K562 (cell line): ENCODE measurements around the gene ZCCHC14. TPM values are rescaled to one million over a fixed set of nuclear protein-coding genes. Genes with fewer than 3 reads are reported as not detected.

Source experiments
- DIDO1 ChIP-seq: fragments of 450-650 bp; IDR thresholded peaks from 2 replicates; pipeline ENCODE4 v1.6.1; 2016; ENCODE audit warnings: low read depth, missing biosample characterization, missing genetic modification characterization
- ELF4 ChIP-seq: fragments of 450-650 bp; formaldehyde crosslinking; IDR thresholded peaks from 2 replicates; pipeline ENCODE4 v1.4.0; 2022; ENCODE audit warnings: missing genetic modification characterization
- FOXK1 ChIP-seq: sonication (generic); formaldehyde crosslinking; IDR thresholded peaks from 2 replicates; pipeline ENCODE4 v1.8.0; 2022; ENCODE audit warnings: missing genetic modification reagents, mild to moderate bottlenecking, borderline replicate concordance
- NUFIP1 ChIP-seq: fragments of 450-650 bp; IDR thresholded peaks from 2 replicates; pipeline ENCODE4 v1.6.1; 2018; ENCODE audit not compliant: partially characterized antibody
- PRPF4 ChIP-seq: fragments of 200-400 bp; formaldehyde crosslinking; IDR thresholded peaks from one replicate; pipeline ENCODE4 v1.6.1; 2017; ENCODE audit warnings: low read length, low read depth, mild to moderate bottlenecking; ENCODE audit not compliant: insufficient read depth, poor library complexity, severe bottlenecking
- RAD51 ChIP-seq: fragments of 450-650 bp; IDR thresholded peaks from 2 replicates; pipeline ENCODE4 v1.7.1; 2016; ENCODE audit warnings: low read depth, mild to moderate bottlenecking, borderline replicate concordance
- RBM22 ChIP-seq: fragments of 200-400 bp; formaldehyde crosslinking; IDR thresholded peaks from 2 replicates; pipeline ENCODE4 v1.6.1; 2018; ENCODE audit warnings: low read length, low read depth; ENCODE audit not compliant: poor library complexity, severe bottlenecking
- RFX1 ChIP-seq: fragments of 450-650 bp; IDR thresholded peaks from 2 replicates; pipeline ENCODE4 v1.6.1; 2016; ENCODE audit warnings: mild to moderate bottlenecking, moderate library complexity
- TCF3 ChIP-seq: sonication (generic); formaldehyde crosslinking; IDR thresholded peaks from 2 replicates; pipeline ENCODE4 v1.4.0; 2020; ENCODE audit warnings: mild to moderate bottlenecking, missing genetic modification reagents
- ZNF3 ChIP-seq: fragments of 250-450 bp; sonication (Bioruptor Pico); IDR thresholded peaks from 2 replicates; pipeline ENCODE4 v1.5.0; 2021; ENCODE audit warnings: mild to moderate bottlenecking, moderate library complexity
- polyA plus RNA-seq, 8 experiments: library from polyadenylated mRNA; depleted of rRNA in 4 of 8; stranded (reverse) in 5 of 8; unstranded in 3 of 8; fragments of >200 nt; fragmentation: Nextera tagmentation in 2 of 8; fragmentation: Illumina TruSeq in 1 of 8; extraction: Ambion mirVana in 2 of 8; extraction: Trizol in 1 of 8; gene quantifications; 2 replicates each; pipeline versions ENCODE4 v1.2.1 to v1.2.3, GENCODE V29; 2011 to 2014; ENCODE audit warnings: inconsistent platforms in 1 of 8, missing spikeins in 1 of 8
- total RNA-seq, 7 experiments: library from RNA; depleted of rRNA in 6 of 7; stranded (reverse); fragments of >200 nt in 6 of 7; fragmentation: Illumina TruSeq in 2 of 7; extraction: Trizol in 2 of 7; gene quantifications; 2 replicates each; pipeline versions ENCODE4 v1.2.1 to v1.2.3, GENCODE V29; 2011 to 2021; ENCODE audit warnings: low replicate concordance in 1 of 7
- TF ChIP-seq, protein P1 (sequence below), 2 experiments: IDR thresholded peaks; 2 replicates each; pipeline ENCODE4 v1.6.1; 2012; ENCODE audit warnings: improper control_type of control experiment in 2 of 2, low read depth in 2 of 2, low read length in 2 of 2, borderline replicate concordance in 1 of 2
- TF ChIP-seq, protein P2 (sequence below): sonication (generic); formaldehyde crosslinking; IDR thresholded peaks from 2 replicates; pipeline ENCODE4 v1.8.0; 2023; ENCODE audit warnings: mild to moderate bottlenecking, missing genetic modification reagents
- TF ChIP-seq, protein P3 (sequence below), 2 experiments: fragments of 250-450 bp in 1 of 2; fragments of 450-650 bp in 1 of 2; sonication (Bioruptor Pico) in 1 of 2; IDR thresholded peaks; 2 replicates each; pipeline versions ENCODE4 v1.6.1 to v1.8.0; 2016 to 2021; ENCODE audit warnings: mild to moderate bottlenecking in 2 of 2, moderate library complexity in 2 of 2, missing compliant biosample characterization in 1 of 2, missing genetic modification characterization in 1 of 2

Gene ZCCHC14
- total and polyA plus RNA-seq, 9 of the 15 experiments (the other 6 are each of a cell fraction or from before 2014, with no cell fraction given), result 1.5 to 12.4 (median 2.9) TPM

DNA sequence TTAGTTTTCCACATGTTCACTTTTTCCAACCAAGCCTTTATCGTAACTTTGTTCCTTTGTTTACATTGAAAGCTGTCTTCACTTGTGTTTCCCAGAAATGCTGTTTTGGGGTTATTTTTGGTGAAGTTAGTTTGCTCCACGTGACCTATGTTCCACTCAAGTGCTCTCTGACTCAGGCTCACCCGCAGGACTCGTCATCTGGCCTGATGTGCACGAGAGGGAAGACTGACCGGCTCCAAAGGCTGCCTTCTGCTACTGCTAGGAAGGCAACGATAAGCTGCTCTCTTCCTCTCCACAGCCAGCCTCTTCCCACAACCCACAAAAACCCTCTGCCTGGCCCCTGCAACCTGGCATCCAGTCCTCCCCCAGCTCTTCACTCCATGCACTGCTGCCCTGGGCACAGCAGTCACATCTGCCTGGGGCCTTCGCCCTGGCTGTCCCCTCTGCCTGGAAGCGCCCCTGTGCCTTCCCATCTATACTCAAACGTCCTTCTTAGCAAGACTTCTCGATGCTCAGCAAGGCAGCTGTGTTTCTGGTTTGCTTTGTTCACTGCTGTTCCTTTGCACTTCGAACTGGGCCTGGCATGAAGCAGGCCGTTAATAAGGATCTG, 28.0 kb downstream of the ZCCHC14 start (continued):
- TF ChIP-seq ZNF3 (CRISPR knock-in tag) (no peak), FOXK1 (no peak), RAD51 (peak; percentile 89), DIDO1 (tag) (no peak), RFX1 (no peak), PRPF4 (no peak), RBM22 (no peak), NUFIP1 (no peak), ELF4 (CRISPR knock-in tag) (0 out of 2 replicates have a peak, but pooled peaks have one; percentile 54), TCF3 (peak; percentile 50; the same call in 1 of the 2 replicates)
- TF ChIP-seq, protein P1, sequence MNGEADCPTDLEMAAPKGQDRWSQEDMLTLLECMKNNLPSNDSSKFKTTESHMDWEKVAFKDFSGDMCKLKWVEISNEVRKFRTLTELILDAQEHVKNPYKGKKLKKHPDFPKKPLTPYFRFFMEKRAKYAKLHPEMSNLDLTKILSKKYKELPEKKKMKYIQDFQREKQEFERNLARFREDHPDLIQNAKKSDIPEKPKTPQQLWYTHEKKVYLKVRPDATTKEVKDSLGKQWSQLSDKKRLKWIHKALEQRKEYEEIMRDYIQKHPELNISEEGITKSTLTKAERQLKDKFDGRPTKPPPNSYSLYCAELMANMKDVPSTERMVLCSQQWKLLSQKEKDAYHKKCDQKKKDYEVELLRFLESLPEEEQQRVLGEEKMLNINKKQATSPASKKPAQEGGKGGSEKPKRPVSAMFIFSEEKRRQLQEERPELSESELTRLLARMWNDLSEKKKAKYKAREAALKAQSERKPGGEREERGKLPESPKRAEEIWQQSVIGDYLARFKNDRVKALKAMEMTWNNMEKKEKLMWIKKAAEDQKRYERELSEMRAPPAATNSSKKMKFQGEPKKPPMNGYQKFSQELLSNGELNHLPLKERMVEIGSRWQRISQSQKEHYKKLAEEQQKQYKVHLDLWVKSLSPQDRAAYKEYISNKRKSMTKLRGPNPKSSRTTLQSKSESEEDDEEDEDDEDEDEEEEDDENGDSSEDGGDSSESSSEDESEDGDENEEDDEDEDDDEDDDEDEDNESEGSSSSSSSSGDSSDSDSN (IDR thresholded peaks at IDR 0.05; ENCODE audit: borderline replicate concordance in 1 of 2, low read depth in 2 of 2, low read length in 2 of 2), result peak in 1 of 2 experiments; percentile 85; a peak in 3 of 4 replicates
- TF ChIP-seq, protein P2, sequence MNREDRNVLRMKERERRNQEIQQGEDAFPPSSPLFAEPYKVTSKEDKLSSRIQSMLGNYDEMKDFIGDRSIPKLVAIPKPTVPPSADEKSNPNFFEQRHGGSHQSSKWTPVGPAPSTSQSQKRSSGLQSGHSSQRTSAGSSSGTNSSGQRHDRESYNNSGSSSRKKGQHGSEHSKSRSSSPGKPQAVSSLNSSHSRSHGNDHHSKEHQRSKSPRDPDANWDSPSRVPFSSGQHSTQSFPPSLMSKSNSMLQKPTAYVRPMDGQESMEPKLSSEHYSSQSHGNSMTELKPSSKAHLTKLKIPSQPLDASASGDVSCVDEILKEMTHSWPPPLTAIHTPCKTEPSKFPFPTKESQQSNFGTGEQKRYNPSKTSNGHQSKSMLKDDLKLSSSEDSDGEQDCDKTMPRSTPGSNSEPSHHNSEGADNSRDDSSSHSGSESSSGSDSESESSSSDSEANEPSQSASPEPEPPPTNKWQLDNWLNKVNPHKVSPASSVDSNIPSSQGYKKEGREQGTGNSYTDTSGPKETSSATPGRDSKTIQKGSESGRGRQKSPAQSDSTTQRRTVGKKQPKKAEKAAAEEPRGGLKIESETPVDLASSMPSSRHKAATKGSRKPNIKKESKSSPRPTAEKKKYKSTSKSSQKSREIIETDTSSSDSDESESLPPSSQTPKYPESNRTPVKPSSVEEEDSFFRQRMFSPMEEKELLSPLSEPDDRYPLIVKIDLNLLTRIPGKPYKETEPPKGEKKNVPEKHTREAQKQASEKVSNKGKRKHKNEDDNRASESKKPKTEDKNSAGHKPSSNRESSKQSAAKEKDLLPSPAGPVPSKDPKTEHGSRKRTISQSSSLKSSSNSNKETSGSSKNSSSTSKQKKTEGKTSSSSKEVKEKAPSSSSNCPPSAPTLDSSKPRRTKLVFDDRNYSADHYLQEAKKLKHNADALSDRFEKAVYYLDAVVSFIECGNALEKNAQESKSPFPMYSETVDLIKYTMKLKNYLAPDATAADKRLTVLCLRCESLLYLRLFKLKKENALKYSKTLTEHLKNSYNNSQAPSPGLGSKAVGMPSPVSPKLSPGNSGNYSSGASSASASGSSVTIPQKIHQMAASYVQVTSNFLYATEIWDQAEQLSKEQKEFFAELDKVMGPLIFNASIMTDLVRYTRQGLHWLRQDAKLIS (CRISPR knock-in tag), result peak; percentile 78; the same call in 1 of the 2 replicates
- TF ChIP-seq, protein P3, sequence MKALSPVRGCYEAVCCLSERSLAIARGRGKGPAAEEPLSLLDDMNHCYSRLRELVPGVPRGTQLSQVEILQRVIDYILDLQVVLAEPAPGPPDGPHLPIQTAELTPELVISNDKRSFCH (CRISPR knock-in tag; IDR thresholded peaks at IDR 0.05), result no peak
- TF ChIP-seq, protein P3 (tag; IDR thresholded peaks at IDR 0.05), result no peak
